ENCODE data around the gene ABCC6. TPM values are rescaled to one million over a fixed set of nuclear protein-coding genes. Genes with fewer than 3 reads are reported as not detected.

ABCC6 gene
- total RNA-seq, 1 experiment from 2014 or later: 1.1 TPM

DNA sequence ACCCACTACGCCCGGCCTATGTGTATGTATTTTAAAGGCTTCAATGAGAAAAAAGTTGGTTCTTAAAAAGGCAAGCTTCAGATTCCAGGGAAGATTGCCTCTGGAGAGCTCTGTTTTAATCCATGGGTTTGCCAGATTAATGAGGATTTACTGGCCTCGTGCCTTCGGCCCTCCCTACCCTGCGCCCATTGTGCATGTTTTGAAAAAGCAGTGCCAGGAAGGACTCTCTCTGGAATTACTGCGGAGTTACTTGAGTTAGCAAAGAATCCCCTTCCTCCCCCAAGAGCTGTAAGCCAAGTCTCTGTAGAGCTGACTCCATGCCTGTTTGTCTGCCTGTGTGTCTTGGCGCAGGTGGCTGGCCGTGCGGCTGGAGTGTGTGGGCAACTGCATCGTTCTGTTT is 98.9 kb downstream of the ABCC6 start:
- Histone ChIP-seq H2BK12ac (ENCODE audit: insufficient read length, low read depth, low read length) (no peak overlapping the region), H3K9me3 (ENCODE audit: control insufficient read depth, low read depth, low read length) (no peaks in the 10 kb centered on the region), H3K79me2 (ENCODE audit: insufficient read depth, low read length) (no peaks in the 10 kb centered on the region), H2AFZ (ENCODE audit: low read length) (no peak overlapping the region), H3K79me1 (ENCODE audit: insufficient read depth, low read depth, low read length, poor library complexity, severe bottlenecking) (no peaks in the 10 kb centered on the region), H3K18ac (ENCODE audit: insufficient read length, low read depth, low read length) (no peak overlapping the region), H2BK15ac (ENCODE audit: low read depth, low read length) (no peak overlapping the region), H3K23me2 (ENCODE audit: insufficient read length, low read depth, low read length, poor library complexity, severe bottlenecking) (peaks cover 2% of the 10 kb centered on the region), H3K23ac (ENCODE audit: insufficient read length, low read depth, low read length) (no peak overlapping the region), H2BK20ac (ENCODE audit: low read depth, low read length, poor library complexity, severe bottlenecking) (no peak overlapping the region), H4K8ac (replicated peaks; ENCODE audit: insufficient read length, low read depth, low read length) (no peak overlapping the region), H3K9ac (ENCODE audit: extremely low read depth, insufficient read length, low read length) (no peak overlapping the region), H2BK5ac (ENCODE audit: insufficient read length, low read length) (no peak overlapping the region), H2AK5ac (ENCODE audit: insufficient read length, low read length) (no peak overlapping the region), H3K14ac (ENCODE audit: insufficient read depth, low read length) (no peak overlapping the region; the same call in 1 of the 2 replicates), H3K27me3 (ENCODE audit: insufficient read depth, low read length) (no peaks in the 10 kb centered on the region), H4K20me1 (ENCODE audit: control insufficient read depth, insufficient read depth, insufficient read length) (no peaks in the 10 kb centered on the region), H3K56ac (ENCODE audit: insufficient read length, low read depth, low read length) (no peak overlapping the region), H3K27ac (ENCODE audit: insufficient read length, low read depth, low read length) (no peak overlapping the region), H4K91ac (ENCODE audit: insufficient read length, low read depth, low read length) (no peak overlapping the region), H3K4me2 (ENCODE audit: insufficient read depth, insufficient read length, low read length) (no peak overlapping the region), H3K4me1 (ENCODE audit: insufficient read depth, low read length) (no peaks in the 10 kb centered on the region), H3K4ac (ENCODE audit: low read depth, low read length) (no peak overlapping the region), H4K5ac (ENCODE audit: insufficient read length, low read depth, low read length) (no peak overlapping the region), H2BK120ac (ENCODE audit: low read depth, low read length, poor library complexity, severe bottlenecking) (no peak overlapping the region), H3T11ph (ENCODE audit: low read length) (no peak overlapping the region)
- H3K36me3 Mint-ChIP-seq (ENCODE audit: insufficient read depth in 1 of 3, low read depth in 3 of 3): peaks cover 58 to 82% (median 75%) of the 10 kb centered on the region in 3 experiments
- H3K4me1 Mint-ChIP-seq: no peaks in the 10 kb centered on the region
- no peak overlapping the region; a peak in 1 of 7 replicates for H3K27ac Mint-ChIP-seq
- no peaks in the 10 kb centered on the region for H3K27me3 Mint-ChIP-seq (ENCODE audit: low read depth)
- no peak for DNase-seq
- WGBS (ENCODE audit: extremely low coverage, insufficient read length, low lambda C conversion rate): no CpG with 5 or more reads among the region's 10 CpGs
- TF ChIP-seq, protein P1, sequence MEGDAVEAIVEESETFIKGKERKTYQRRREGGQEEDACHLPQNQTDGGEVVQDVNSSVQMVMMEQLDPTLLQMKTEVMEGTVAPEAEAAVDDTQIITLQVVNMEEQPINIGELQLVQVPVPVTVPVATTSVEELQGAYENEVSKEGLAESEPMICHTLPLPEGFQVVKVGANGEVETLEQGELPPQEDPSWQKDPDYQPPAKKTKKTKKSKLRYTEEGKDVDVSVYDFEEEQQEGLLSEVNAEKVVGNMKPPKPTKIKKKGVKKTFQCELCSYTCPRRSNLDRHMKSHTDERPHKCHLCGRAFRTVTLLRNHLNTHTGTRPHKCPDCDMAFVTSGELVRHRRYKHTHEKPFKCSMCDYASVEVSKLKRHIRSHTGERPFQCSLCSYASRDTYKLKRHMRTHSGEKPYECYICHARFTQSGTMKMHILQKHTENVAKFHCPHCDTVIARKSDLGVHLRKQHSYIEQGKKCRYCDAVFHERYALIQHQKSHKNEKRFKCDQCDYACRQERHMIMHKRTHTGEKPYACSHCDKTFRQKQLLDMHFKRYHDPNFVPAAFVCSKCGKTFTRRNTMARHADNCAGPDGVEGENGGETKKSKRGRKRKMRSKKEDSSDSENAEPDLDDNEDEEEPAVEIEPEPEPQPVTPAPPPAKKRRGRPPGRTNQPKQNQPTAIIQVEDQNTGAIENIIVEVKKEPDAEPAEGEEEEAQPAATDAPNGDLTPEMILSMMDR (conservative IDR thresholded peaks at IDR 0.05): no peak
- H3K4me3 Mint-ChIP-seq: no peak overlapping the region
- H3K9me3 Mint-ChIP-seq: peaks cover 9 to 11% of the 10 kb centered on the region in 2 experiments; a peak in 4 of 5 replicates
